ENCODE measurements around the gene C1orf226. TPM values are rescaled to one million over a fixed set of nuclear protein-coding genes. Genes with fewer than 3 reads are reported as not detected.
"Not testable (repeated sequence)": the region's sequence is repeated elsewhere in the genome, so short reads cannot be mapped to it uniquely, and the experiment has no call there.

The C1orf226 gene
- total and polyA plus RNA-seq, 2 experiments from 2014 or later, result 2.7 to 12.5 TPM

DNA sequence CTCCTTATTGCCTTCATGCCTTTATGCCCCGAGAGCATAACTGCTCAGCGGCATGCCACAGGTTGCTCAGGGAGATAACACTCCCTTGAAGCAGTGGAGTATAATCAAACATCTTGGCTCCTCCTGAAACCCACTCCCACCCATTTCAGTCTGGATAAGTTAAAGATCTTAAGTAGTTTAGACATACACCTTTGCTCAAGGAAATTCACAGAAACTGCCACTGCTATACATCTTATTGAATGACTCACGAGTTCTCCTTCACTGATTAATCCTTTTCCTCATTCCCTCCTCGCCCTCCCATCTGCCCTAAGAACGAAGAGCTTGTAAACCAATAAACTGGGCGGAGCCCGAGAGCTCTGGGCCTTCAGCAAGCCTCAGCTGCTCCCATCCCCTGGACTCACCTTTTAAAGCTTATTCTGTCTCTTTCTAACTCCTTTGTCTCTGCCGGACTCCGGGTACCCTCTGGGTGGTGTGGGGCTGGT is 38.0 kb downstream of the C1orf226 start:
- not testable (repeated sequence) for H3K4me1 Mint-ChIP-seq; H3K36me3 ChIP-seq (ENCODE audit: insufficient read depth); H3K4me3 ChIP-seq; H3K4me1 ChIP-seq (ENCODE audit: insufficient read depth); H3K27ac Mint-ChIP-seq; H3F3A ChIP-seq (replicated peaks; ENCODE audit: low read depth); H3K4me2 ChIP-seq; H3K79me2 ChIP-seq (replicated peaks; ENCODE audit: insufficient read depth); H3K36me3 Mint-ChIP-seq (ENCODE audit: low read depth); H4K20me1 ChIP-seq (replicated peaks; ENCODE audit: insufficient read depth); ATAC-seq; H3K27me3 Mint-ChIP-seq (ENCODE audit: insufficient read depth, low read depth, poor library complexity); H3K4me3 Mint-ChIP-seq; H3K27me3 ChIP-seq (ENCODE audit: insufficient read depth); DNase-seq (ENCODE audit: low spot score); H3K27ac ChIP-seq (ENCODE audit: low read depth); H3K9me3 Mint-ChIP-seq
- H3K9me2 ChIP-seq (ENCODE audit: insufficient read depth), result peaks cover 10% of the 10 kb centered on the region; the same call in 1 of the 2 replicates
- peak overlapping the region; percentile 38; the same call in 1 of the 2 replicates for H2AFZ ChIP-seq

GRCh38 chr1:162420120-162420519 is 38.6 kb downstream of the C1orf226 start:
- H3K9me3 Mint-ChIP-seq, result peaks cover 6% of the 10 kb centered on the region; the same call in 1 of the 3 replicates
- no peaks in the 10 kb centered on the region for H4K20me1 ChIP-seq (replicated peaks; ENCODE audit: insufficient read depth)
- DNase-seq (ENCODE audit: low spot score), result no peak
- peaks cover 3% of the 10 kb centered on the region for H3K27me3 Mint-ChIP-seq (ENCODE audit: insufficient read depth, low read depth, poor library complexity)
- H3K36me3 ChIP-seq (ENCODE audit: insufficient read depth), result no peaks in the 10 kb centered on the region
- H3F3A ChIP-seq (replicated peaks; ENCODE audit: low read depth), result no peaks in the 10 kb centered on the region
- H3K4me2 ChIP-seq, result no peak overlapping the region
- ATAC-seq, result no peak
- peaks cover 10% of the 10 kb centered on the region; the same call in 1 of the 2 replicates for H3K9me2 ChIP-seq (ENCODE audit: insufficient read depth)
- H3K4me1 ChIP-seq (ENCODE audit: insufficient read depth), result no peaks in the 10 kb centered on the region
- H3K4me3 Mint-ChIP-seq, result no peak overlapping the region
- H3K27me3 ChIP-seq (ENCODE audit: insufficient read depth), result no peaks in the 10 kb centered on the region
- no peaks in the 10 kb centered on the region for H3K79me2 ChIP-seq (replicated peaks; ENCODE audit: insufficient read depth)
- no peak overlapping the region for H3K4me3 ChIP-seq
- no peak overlapping the region for H3K27ac Mint-ChIP-seq
- no peak overlapping the region for H3K27ac ChIP-seq (ENCODE audit: low read depth)
- no peak overlapping the region; the same call in 1 of the 2 replicates for H2AFZ ChIP-seq
- no peaks in the 10 kb centered on the region for H3K4me1 Mint-ChIP-seq
- no peaks in the 10 kb centered on the region for H3K36me3 Mint-ChIP-seq (ENCODE audit: low read depth)
- TF ChIP-seq, protein P1, sequence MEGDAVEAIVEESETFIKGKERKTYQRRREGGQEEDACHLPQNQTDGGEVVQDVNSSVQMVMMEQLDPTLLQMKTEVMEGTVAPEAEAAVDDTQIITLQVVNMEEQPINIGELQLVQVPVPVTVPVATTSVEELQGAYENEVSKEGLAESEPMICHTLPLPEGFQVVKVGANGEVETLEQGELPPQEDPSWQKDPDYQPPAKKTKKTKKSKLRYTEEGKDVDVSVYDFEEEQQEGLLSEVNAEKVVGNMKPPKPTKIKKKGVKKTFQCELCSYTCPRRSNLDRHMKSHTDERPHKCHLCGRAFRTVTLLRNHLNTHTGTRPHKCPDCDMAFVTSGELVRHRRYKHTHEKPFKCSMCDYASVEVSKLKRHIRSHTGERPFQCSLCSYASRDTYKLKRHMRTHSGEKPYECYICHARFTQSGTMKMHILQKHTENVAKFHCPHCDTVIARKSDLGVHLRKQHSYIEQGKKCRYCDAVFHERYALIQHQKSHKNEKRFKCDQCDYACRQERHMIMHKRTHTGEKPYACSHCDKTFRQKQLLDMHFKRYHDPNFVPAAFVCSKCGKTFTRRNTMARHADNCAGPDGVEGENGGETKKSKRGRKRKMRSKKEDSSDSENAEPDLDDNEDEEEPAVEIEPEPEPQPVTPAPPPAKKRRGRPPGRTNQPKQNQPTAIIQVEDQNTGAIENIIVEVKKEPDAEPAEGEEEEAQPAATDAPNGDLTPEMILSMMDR (conservative IDR thresholded peaks at IDR 0.05; ENCODE audit: low read depth in 2 of 2), result no peak
- TF ChIP-seq ZNF331 (CRISPR knock-in tag; IDR thresholded peaks at IDR 0.05; ENCODE audit: low read depth) (no peak), POLR2AphosphoS5 (IDR thresholded peaks at IDR 0.05; ENCODE audit: low read depth) (no peak), NANOG (IDR thresholded peaks at IDR 0.05; ENCODE audit: borderline replicate concordance) (no peak), ZNF114 (CRISPR knock-in tag; IDR thresholded peaks at IDR 0.05) (no peak), ETS1 (IDR thresholded peaks at IDR 0.05) (no peak), EZH2 (IDR thresholded peaks at IDR 0.05; ENCODE audit: low read depth, unreplicated experiment) (no peak), EZH2phosphoT487 (IDR thresholded peaks at IDR 0.05; ENCODE audit: unreplicated experiment) (no peak), JUNB (IDR thresholded peaks at IDR 0.05; ENCODE audit: unreplicated experiment) (no peak), CREB1 (CRISPR knock-in tag; IDR thresholded peaks at IDR 0.05; ENCODE audit: low read depth) (no peak), STAT1 (IDR thresholded peaks at IDR 0.05; ENCODE audit: unreplicated experiment) (no peak)
- TF ChIP-seq, protein P2, sequence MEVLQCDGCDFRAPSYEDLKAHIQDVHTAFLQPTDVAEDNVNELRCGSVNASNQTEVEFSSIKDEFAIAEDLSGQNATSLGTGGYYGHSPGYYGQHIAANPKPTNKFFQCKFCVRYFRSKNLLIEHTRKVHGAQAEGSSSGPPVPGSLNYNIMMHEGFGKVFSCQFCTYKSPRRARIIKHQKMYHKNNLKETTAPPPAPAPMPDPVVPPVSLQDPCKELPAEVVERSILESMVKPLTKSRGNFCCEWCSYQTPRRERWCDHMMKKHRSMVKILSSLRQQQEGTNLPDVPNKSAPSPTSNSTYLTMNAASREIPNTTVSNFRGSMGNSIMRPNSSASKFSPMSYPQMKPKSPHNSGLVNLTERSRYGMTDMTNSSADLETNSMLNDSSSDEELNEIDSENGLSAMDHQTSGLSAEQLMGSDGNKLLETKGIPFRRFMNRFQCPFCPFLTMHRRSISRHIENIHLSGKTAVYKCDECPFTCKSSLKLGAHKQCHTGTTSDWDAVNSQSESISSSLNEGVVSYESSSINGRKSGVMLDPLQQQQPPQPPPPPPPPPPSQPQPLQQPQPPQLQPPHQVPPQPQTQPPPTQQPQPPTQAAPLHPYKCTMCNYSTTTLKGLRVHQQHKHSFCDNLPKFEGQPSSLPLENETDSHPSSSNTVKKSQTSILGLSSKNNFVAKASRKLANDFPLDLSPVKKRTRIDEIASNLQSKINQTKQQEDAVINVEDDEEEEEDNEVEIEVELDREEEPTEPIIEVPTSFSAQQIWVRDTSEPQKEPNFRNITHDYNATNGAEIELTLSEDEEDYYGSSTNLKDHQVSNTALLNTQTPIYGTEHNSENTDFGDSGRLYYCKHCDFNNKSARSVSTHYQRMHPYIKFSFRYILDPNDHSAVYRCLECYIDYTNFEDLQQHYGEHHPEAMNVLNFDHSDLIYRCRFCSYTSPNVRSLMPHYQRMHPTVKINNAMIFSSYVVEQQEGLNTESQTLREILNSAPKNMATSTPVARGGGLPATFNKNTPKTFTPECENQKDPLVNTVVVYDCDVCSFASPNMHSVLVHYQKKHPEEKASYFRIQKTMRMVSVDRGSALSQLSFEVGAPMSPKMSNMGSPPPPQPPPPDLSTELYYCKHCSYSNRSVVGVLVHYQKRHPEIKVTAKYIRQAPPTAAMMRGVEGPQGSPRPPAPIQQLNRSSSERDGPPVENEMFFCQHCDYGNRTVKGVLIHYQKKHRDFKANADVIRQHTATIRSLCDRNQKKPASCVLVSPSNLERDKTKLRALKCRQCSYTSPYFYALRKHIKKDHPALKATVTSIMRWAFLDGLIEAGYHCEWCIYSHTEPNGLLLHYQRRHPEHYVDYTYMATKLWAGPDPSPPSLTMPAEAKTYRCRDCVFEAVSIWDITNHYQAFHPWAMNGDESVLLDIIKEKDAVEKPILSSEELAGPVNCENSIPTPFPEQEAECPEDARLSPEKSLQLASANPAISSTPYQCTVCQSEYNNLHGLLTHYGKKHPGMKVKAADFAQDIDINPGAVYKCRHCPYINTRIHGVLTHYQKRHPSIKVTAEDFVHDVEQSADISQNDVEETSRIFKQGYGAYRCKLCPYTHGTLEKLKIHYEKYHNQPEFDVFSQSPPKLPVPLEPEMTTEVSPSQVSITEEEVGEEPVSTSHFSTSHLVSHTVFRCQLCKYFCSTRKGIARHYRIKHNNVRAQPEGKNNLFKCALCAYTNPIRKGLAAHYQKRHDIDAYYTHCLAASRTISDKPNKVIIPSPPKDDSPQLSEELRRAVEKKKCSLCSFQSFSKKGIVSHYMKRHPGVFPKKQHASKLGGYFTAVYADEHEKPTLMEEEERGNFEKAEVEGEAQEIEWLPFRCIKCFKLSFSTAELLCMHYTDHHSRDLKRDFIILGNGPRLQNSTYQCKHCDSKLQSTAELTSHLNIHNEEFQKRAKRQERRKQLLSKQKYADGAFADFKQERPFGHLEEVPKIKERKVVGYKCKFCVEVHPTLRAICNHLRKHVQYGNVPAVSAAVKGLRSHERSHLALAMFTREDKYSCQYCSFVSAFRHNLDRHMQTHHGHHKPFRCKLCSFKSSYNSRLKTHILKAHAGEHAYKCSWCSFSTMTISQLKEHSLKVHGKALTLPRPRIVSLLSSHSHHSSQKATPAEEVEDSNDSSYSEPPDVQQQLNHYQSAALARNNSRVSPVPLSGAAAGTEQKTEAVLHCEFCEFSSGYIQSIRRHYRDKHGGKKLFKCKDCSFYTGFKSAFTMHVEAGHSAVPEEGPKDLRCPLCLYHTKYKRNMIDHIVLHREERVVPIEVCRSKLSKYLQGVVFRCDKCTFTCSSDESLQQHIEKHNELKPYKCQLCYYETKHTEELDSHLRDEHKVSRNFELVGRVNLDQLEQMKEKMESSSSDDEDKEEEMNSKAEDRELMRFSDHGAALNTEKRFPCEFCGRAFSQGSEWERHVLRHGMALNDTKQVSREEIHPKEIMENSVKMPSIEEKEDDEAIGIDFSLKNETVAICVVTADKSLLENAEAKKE (CRISPR knock-in tag; IDR thresholded peaks at IDR 0.05), result no peak
